Gastroesophageal sphincter (tissue), 3 donors: ENCODE results near the gene SURF2.

ENCODE experiments used
- CTCF ChIP-seq, 4 experiments: fragments of 200-600 bp in 2 of 4; fragments of 450-650 bp in 2 of 4; sonication (generic) in 1 of 4; IDR thresholded peaks; one replicate each; pipeline ENCODE4 v1.5.1; 2017 to 2019; ENCODE audit warnings: antibody characterized with exemption in 4 of 4, mild to moderate bottlenecking in 2 of 4, moderate library complexity in 2 of 4
- EP300 ChIP-seq: sonication (generic); formaldehyde crosslinking; IDR thresholded peaks from one replicate; pipeline ENCODE4 v1.6.1; 2017; ENCODE audit warnings: antibody characterized with exemption, mild to moderate bottlenecking
- POLR2AphosphoS5 ChIP-seq: sonication (generic); formaldehyde crosslinking; IDR thresholded peaks from one replicate; pipeline ENCODE4 v1.6.1; 2017; ENCODE audit warnings: antibody characterized with exemption

GRCh38 chr9:133402689-133403088, 46.3 kb downstream of the SURF2 start:
- TF ChIP-seq CTCF (IDR thresholded peaks at IDR 0.05): no peak
- TF ChIP-seq EP300: no peak
- no peak for TF ChIP-seq POLR2AphosphoS5
